Activated CD8-positive, alpha-beta T cell treated with anti-CD3 and anti-CD28 coated beads, Interleukin-2, amount 10 ng/mL, durations not matched to agents 7 days and 5 days (primary cell): ENCODE data around the gene OR51E1. TPM values are rescaled to one million over a fixed set of nuclear protein-coding genes. Genes with fewer than 3 reads are reported as not detected.
A peak's percentile ranks its signal among the peaks of the same experiment; 100 is the strongest.

ENCODE experiments used
- ATAC-seq: fragments of 150-1000 bp; cut with Tn5 transposase; one replicate; pipeline ENCODE4 v1.10.0; 2021; ENCODE audit warnings: moderate library complexity
- CTCF ChIA-PET: fragments of 350-600 bp; sonication (Branson Sonifier 250); formaldehyde crosslinking; loops from one replicate; lab custom pipeline; 2021; ENCODE audit warnings: antibody characterized with exemption; lab: Charles Lee
- POLR2A ChIA-PET: fragments of 350-600 bp; sonication (Branson Sonifier 250); formaldehyde crosslinking; loops from one replicate; lab custom pipeline; 2021; ENCODE audit warnings: antibody characterized with exemption; lab: Charles Lee
- DNase-seq: peaks from one replicate; pipeline ENCODE4 v3.0.0-alpha.2; 2020
- H3K27ac Mint-ChIP-seq: one replicate; pipeline ENCODE4 v1.8.0; 2021; ENCODE audit warnings: mild to moderate bottlenecking, mixed read lengths
- H3K27me3 Mint-ChIP-seq: one replicate; pipeline ENCODE4 v1.8.0; 2021; ENCODE audit warnings: low read depth, mixed read lengths
- H3K36me3 Mint-ChIP-seq: one replicate; pipeline ENCODE4 v1.8.0; 2021; ENCODE audit warnings: low read depth, mixed read lengths
- H3K4me1 Mint-ChIP-seq: one replicate; pipeline ENCODE4 v1.8.0; 2021; ENCODE audit warnings: low read depth, mixed read lengths
- H3K4me3 Mint-ChIP-seq: one replicate; pipeline ENCODE4 v1.8.0; 2021; ENCODE audit warnings: mild to moderate bottlenecking, mixed read lengths
- H3K9me3 Mint-ChIP-seq: one replicate; pipeline ENCODE4 v1.8.0; 2022; ENCODE audit warnings: mixed read lengths; ENCODE audit not compliant: insufficient read depth
- total RNA-seq, 2 experiments: library from RNA; stranded (reverse); gene quantifications; one replicate each; pipeline ENCODE4 v1.2.3, GENCODE V29; 2021

OR51E1 gene
- total RNA-seq, 2 experiments from 2014 or later: not detected

DNA sequence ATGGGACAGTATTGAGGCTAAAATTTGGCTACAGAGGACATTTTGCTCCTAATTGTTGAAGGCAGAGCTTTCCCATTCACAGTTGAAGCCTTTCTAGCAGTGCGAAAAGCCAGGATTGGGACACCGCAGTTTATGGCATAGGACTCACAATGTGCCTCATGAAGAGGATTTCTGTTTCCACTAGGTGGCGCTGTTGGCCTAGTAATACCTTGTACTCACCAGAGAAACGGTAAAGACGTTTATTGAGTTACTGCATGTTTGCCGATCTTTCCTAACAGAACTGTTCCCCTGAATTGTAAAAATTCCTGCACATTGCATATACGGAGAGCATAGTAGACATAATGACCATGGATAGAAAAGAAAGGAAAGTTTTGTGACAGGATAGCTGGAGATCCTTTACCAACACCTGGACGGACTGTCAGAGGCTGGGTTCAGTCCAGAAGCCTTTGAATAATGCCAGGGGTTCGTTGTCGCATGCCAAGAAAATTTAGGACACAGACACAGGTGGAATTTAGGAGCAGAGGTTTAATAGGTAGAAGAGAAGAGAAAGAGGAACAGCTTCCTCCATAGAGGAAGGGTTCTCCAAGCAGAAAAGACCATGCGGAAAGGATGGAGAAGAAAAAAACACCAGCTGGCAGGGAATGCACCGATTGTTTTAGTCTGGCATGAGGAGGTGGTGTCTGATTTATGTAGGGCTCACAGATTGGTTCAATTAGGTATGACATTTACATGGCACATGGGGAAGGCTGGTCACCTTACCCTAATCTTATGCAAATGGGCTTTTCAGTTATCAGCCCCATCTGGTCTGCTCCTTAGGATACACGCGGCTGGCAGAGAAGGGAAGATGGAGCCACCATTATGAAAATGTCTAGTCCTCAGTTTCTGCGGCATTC, 17.3 kb upstream of the OR51E1 start:
- peaks cover 32% of the 10 kb centered on the region for H3K27me3 Mint-ChIP-seq
- H3K9me3 Mint-ChIP-seq: peaks cover 4% of the 10 kb centered on the region
- CTCF ChIA-PET: interaction anchor here (1.2 to 2.8 kb wide), 4 partner anchors 11 to 20 kb away, joined by 3 to 26 read pairs (median 4); partner anchors contain the start of genes OR51D1 and TRIM68
- ATAC-seq: peak; percentile 57
- DNase-seq: peak; percentile 82
- no peak overlapping the region for H3K27ac Mint-ChIP-seq
- no peaks in the 10 kb centered on the region for H3K4me1 Mint-ChIP-seq
- no peaks in the 10 kb centered on the region for H3K36me3 Mint-ChIP-seq
- no peak overlapping the region for H3K4me3 Mint-ChIP-seq
- POLR2A ChIA-PET: no interaction called here

- Mint-ChIP-seq H3K27ac (no peak overlapping the region), H3K27me3 (peaks cover 5% of the 10 kb centered on the region), H3K36me3 (no peaks in the 10 kb centered on the region), H3K4me3 (no peak overlapping the region), H3K4me1 (no peaks in the 10 kb centered on the region), H3K9me3 (no peaks in the 10 kb centered on the region)
- DNase-seq (no peak), ATAC-seq (no peak)
- ChIA-PET POLR2A (no interaction called here), CTCF (interaction anchor here (0.8 to 3.2 kb wide), 16 partner anchors 9 to 655 kb away, joined by 3 to 26 read pairs (median 6); no protein-coding TSS in a partner anchor)
Observed at GRCh38 chr11:4636136-4636535, 7.6 kb upstream of the OR51E1 start.

DNA sequence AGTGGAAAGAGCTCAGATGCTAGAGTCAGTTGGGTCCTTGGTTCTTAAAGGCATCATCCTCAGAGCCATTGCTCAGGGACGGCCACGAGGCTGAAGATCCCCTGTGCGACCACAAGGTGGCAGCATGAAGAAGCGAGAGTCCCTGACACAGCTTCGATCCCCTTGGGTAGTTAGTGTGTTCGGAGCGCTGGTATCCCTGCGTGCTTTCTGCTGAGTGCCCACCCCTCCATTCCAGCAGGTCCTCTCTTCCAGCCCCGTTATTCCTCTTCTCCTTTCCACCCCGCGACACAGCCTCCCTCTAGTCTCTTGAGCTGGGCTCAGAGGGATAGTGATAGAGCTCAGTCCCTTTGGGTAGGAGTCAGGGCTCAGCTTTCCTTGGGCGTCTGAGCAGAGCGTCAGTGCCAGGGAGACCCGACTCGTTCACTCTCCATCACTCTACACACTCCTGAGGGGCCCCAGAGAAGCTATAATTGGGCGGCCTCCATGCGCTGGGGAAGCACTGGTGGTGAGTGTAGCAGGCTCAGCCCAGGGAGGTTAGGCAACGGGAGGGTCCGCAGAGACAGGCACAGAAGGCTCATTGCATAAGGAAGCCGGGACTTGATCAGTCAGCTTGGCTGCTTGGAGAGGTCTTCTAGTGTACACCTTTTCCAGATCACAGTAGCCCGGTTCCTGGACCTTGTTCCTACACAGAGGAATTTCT, 6.7 kb upstream of the OR51E1 start, which contains the start of gene OR51D1:
OR51D1 (plus strand) TSS at position 516 of the 700 bp plus-strand sequence. CDS start 2,314 bp downstream, outside the sequence.
- peak; percentile 97 for ATAC-seq
- H3K27ac Mint-ChIP-seq: no peak within 1 kb of the TSS
- no peaks in the 10 kb centered on the region for H3K36me3 Mint-ChIP-seq
- peaks cover 3% of the 10 kb centered on the region for H3K27me3 Mint-ChIP-seq
- H3K4me1 Mint-ChIP-seq: no peaks in the 10 kb centered on the region
- DNase-seq: peak; percentile 75
- no peaks in the 10 kb centered on the region for H3K9me3 Mint-ChIP-seq
- no peak within 1 kb of the TSS for H3K4me3 Mint-ChIP-seq
- ChIA-PET CTCF (interaction anchor here (0.6 to 3.2 kb wide), 21 partner anchors 8 to 1254 kb away, joined by 3 to 26 read pairs (median 4); partner anchors contain the start of gene OR52I1), POLR2A (no interaction called here)

DNA sequence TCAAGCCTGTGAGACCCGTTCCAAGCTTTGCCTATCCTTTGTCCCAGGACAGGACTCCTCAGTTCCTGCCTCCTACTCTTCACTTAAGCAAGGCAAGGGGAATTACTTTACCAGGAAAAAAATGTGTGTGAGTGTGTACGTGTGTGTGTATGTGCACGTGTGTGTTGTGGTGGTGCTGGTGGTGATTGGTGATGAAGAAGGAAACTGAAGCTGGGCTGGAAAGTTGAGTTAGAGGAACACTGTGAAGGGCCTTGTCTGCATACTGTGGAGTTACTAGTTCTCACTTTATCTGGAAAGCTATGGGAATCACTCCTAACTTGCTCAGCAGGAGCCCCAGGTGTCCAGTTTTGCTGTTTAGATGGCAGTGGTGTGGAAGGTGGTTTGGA, 6.1 kb upstream of the OR51E1 start:
- no peak overlapping the region for H3K27ac Mint-ChIP-seq
- ATAC-seq (no peak), DNase-seq (no peak)
- ChIA-PET POLR2A (no interaction called here), CTCF (interaction anchor here (0.6 to 3.2 kb wide), 14 partner anchors 10 to 1253 kb away, joined by 3 to 26 read pairs (median 6); partner anchors contain the start of gene OR52I1)
- H3K27me3 Mint-ChIP-seq: peaks cover 2% of the 10 kb centered on the region
- H3K4me1 Mint-ChIP-seq: no peaks in the 10 kb centered on the region
- H3K36me3 Mint-ChIP-seq: no peaks in the 10 kb centered on the region
- no peak overlapping the region for H3K4me3 Mint-ChIP-seq
- H3K9me3 Mint-ChIP-seq: no peaks in the 10 kb centered on the region

DNA sequence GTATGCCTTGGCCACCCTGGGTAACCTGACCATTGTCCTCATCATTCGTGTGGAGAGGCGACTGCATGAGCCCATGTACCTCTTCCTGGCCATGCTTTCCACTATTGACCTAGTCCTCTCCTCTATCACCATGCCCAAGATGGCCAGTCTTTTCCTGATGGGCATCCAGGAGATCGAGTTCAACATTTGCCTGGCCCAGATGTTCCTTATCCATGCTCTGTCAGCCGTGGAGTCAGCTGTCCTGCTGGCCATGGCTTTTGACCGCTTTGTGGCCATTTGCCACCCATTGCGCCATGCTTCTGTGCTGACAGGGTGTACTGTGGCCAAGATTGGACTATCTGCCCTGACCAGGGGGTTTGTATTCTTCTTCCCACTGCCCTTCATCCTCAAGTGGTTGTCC, 3.9 kb upstream of the OR51E1 start:
- POLR2A ChIA-PET: no interaction called here
- no peak overlapping the region for H3K4me3 Mint-ChIP-seq
- H3K36me3 Mint-ChIP-seq: no peaks in the 10 kb centered on the region
- no peaks in the 10 kb centered on the region for H3K9me3 Mint-ChIP-seq
- no peaks in the 10 kb centered on the region for H3K4me1 Mint-ChIP-seq
- no peak overlapping the region for H3K27ac Mint-ChIP-seq
- DNase-seq (no peak), ATAC-seq (no peak)
- H3K27me3 Mint-ChIP-seq: no peaks in the 10 kb centered on the region
- CTCF ChIA-PET: no interaction called here

DNA sequence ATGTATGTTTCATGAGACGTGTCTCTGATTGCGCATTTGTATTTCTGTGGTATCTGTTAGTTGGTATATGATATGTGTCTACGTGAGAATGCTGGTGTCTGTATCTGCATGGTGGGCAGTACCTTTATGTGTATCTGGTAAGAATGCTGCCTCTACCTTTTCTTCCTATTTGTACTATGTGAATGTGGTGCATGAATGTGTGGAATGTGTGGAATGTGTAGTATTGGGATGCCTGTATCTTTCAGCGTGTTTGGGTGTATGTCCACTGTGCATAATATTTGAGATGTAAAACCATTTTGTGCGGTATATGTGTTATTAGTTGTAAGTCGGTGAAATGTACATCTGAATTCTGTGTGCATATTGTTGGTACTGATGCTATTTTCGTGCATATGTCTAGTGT, 2.3 kb upstream of the OR51E1 start:
- ATAC-seq (no peak), DNase-seq (no peak)
- Mint-ChIP-seq H3K4me3 (no peak overlapping the region), H3K9me3 (no peaks in the 10 kb centered on the region), H3K36me3 (no peaks in the 10 kb centered on the region), H3K4me1 (no peaks in the 10 kb centered on the region), H3K27me3 (no peaks in the 10 kb centered on the region), H3K27ac (no peak overlapping the region)
- POLR2A ChIA-PET: no interaction called here
- CTCF ChIA-PET: no interaction called here

GRCh38 chr11:4642043-4642442, 1.7 kb upstream of the OR51E1 start:
- no peaks in the 10 kb centered on the region for H3K36me3 Mint-ChIP-seq
- POLR2A ChIA-PET: no interaction called here
- ATAC-seq (no peak), DNase-seq (no peak)
- CTCF ChIA-PET: no interaction called here
- no peaks in the 10 kb centered on the region for H3K9me3 Mint-ChIP-seq
- H3K4me1 Mint-ChIP-seq: no peaks in the 10 kb centered on the region
- H3K4me3 Mint-ChIP-seq: no peak overlapping the region
- no peak overlapping the region for H3K27ac Mint-ChIP-seq
- no peaks in the 10 kb centered on the region for H3K27me3 Mint-ChIP-seq

- CTCF ChIA-PET: no interaction called here
- DNase-seq: no peak
- Mint-ChIP-seq H3K4me1 (no peaks in the 10 kb centered on the region), H3K27me3 (peaks cover 2% of the 10 kb centered on the region), H3K9me3 (no peaks in the 10 kb centered on the region), H3K27ac (no peak overlapping the region), H3K36me3 (no peaks in the 10 kb centered on the region), H3K4me3 (no peak overlapping the region)
- no peak for ATAC-seq
- POLR2A ChIA-PET: no interaction called here
Observed at GRCh38 chr11:4643076-4643475, 706 bp upstream of the OR51E1 start.

GRCh38 chr11:4644233-4644632, 451 bp downstream of the OR51E1 start:
- Mint-ChIP-seq H3K36me3 (no peaks in the 10 kb centered on the region), H3K27me3 (peaks cover 4% of the 10 kb centered on the region), H3K4me1 (no peaks in the 10 kb centered on the region), H3K9me3 (no peaks in the 10 kb centered on the region), H3K27ac (no peak overlapping the region), H3K4me3 (no peak overlapping the region)
- POLR2A ChIA-PET: no interaction called here
- no peak for DNase-seq
- CTCF ChIA-PET: no interaction called here
- ATAC-seq: no peak

DNA sequence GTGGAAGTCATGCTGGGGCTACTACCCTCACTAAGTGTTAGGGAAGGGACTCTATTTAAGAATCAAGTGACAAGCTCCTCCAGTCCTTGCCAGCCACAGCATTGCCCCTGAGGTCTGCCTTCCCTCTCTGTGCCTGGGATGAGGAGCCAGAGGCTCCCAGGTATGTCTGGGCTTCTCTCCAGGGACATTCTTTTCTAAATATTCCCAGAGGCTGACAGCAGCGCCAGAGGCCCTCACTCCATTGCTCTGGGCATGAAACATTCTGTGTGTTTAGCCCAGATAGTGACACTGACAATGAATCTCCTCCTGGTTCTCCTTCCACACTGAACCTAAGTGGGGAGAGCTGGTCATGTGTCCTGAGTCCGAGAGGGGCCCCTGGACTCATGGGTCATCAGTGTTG, 2.2 kb downstream of the OR51E1 start:
- ATAC-seq (no peak), DNase-seq (no peak)
- H3K9me3 Mint-ChIP-seq: no peaks in the 10 kb centered on the region
- H3K4me3 Mint-ChIP-seq: no peak overlapping the region
- ChIA-PET CTCF (interaction anchor here (1.9 kb wide), 1 partner anchor 9 kb away, joined by 6 read pairs; the partner anchor contains the start of gene OR51D1), POLR2A (no interaction called here)
- H3K36me3 Mint-ChIP-seq: no peaks in the 10 kb centered on the region
- peaks cover 5% of the 10 kb centered on the region for H3K27me3 Mint-ChIP-seq
- no peaks in the 10 kb centered on the region for H3K4me1 Mint-ChIP-seq
- H3K27ac Mint-ChIP-seq: no peak overlapping the region

- Mint-ChIP-seq H3K9me3 (no peaks in the 10 kb centered on the region), H3K27ac (no peak overlapping the region), H3K4me3 (no peak overlapping the region), H3K36me3 (no peaks in the 10 kb centered on the region), H3K27me3 (peaks cover 5% of the 10 kb centered on the region), H3K4me1 (no peaks in the 10 kb centered on the region)
- ChIA-PET CTCF (interaction anchor here (2.0 kb wide), 1 partner anchor 11 kb away, joined by 6 read pairs; the partner anchor contains the start of gene OR51D1), POLR2A (no interaction called here)
- DNase-seq (no peak), ATAC-seq (no peak)
Observed at GRCh38 chr11:4647766-4648165, 4.0 kb downstream of the OR51E1 start.
